Endothelial cell (in vitro differentiated cells): ENCODE data around the gene CAMK1D. TPM values are rescaled to one million over a fixed set of nuclear protein-coding genes. Genes with fewer than 3 reads are reported as not detected.
"Not testable (repeated sequence)": the region's sequence is repeated elsewhere in the genome, so short reads cannot be mapped to it uniquely, and the experiment has no call there.

Experiments used
- DNase-seq: peaks from one replicate; pipeline ENCODE4 v3.0.0; 2021; ENCODE audit warnings: low spot score
- H3K27ac Mint-ChIP-seq: one replicate; pipeline ENCODE4 v1.8.0; 2021; ENCODE audit warnings: mixed read lengths, inconsistent platforms; ENCODE audit not compliant: unreplicated experiment
- H3K27me3 Mint-ChIP-seq: one replicate; pipeline ENCODE4 v1.8.0; 2021; ENCODE audit warnings: mild to moderate bottlenecking, moderate library complexity, mixed read lengths, inconsistent platforms; ENCODE audit not compliant: unreplicated experiment
- H3K36me3 Mint-ChIP-seq: one replicate; pipeline ENCODE4 v1.8.0; 2021; ENCODE audit warnings: mild to moderate bottlenecking, low read depth, mixed read lengths, inconsistent platforms; ENCODE audit not compliant: unreplicated experiment
- H3K4me1 Mint-ChIP-seq: one replicate; pipeline ENCODE4 v1.8.0; 2021; ENCODE audit warnings: mild to moderate bottlenecking, mixed read lengths, inconsistent platforms; ENCODE audit not compliant: unreplicated experiment
- H3K4me3 Mint-ChIP-seq: one replicate; pipeline ENCODE4 v1.8.0; 2021; ENCODE audit warnings: mild to moderate bottlenecking, mixed read lengths, inconsistent platforms; ENCODE audit not compliant: unreplicated experiment
- H3K9me3 Mint-ChIP-seq: one replicate; pipeline ENCODE4 v1.8.0; 2021; ENCODE audit warnings: mixed read lengths, inconsistent platforms; ENCODE audit not compliant: unreplicated experiment
- CTCF ChIP-seq: fragments of 200-600 bp; sonication (generic); IDR thresholded peaks from one replicate; pipeline ENCODE4 v1.5.0; 2021; ENCODE audit warnings: antibody characterized with exemption; ENCODE audit not compliant: unreplicated experiment
- total RNA-seq: library from RNA; stranded (reverse); fragmentation: NEBNext Ultra II Directional; extraction: Animal tissue kit (Norgen Biotek cat#: 25700); gene quantifications from one replicate; pipeline ENCODE4 v1.2.1, GENCODE V29; 2021; ENCODE audit not compliant: unreplicated experiment

The CAMK1D gene
- total RNA-seq, 1 donor from 2014 or later = 4.1 TPM

- H3K4me1 Mint-ChIP-seq = no peaks in the 10 kb centered on the region
- no peak overlapping the region for H3K27ac Mint-ChIP-seq
Observed at GRCh38 chr10:12740813-12741212, 391.5 kb downstream of the CAMK1D start.

GRCh38 chr10:12741360-12741804, 392.0 kb downstream of the CAMK1D start:
- Mint-ChIP-seq H3K4me1 (no peaks in the 10 kb centered on the region), H3K9me3 (no peaks in the 10 kb centered on the region), H3K27me3 (no peaks in the 10 kb centered on the region), H3K27ac (no peak overlapping the region), H3K4me3 (no peak overlapping the region), H3K36me3 (no peaks in the 10 kb centered on the region)
- no peak for TF ChIP-seq CTCF
- no peak for DNase-seq

More at GRCh38 chr10:12740813-12741212, 391.5 kb downstream of the CAMK1D start:
- Mint-ChIP-seq H3K4me3 (no peak overlapping the region), H3K9me3 (no peaks in the 10 kb centered on the region), H3K36me3 (no peaks in the 10 kb centered on the region), H3K27me3 (no peaks in the 10 kb centered on the region)
- no peak for TF ChIP-seq CTCF
- DNase-seq = no peak

- no peak for DNase-seq
- H3K27ac Mint-ChIP-seq = no peak overlapping the region
- H3K4me3 Mint-ChIP-seq = no peak overlapping the region
- TF ChIP-seq CTCF = no peak
- no peaks in the 10 kb centered on the region for H3K36me3 Mint-ChIP-seq
- no peaks in the 10 kb centered on the region for H3K4me1 Mint-ChIP-seq
- H3K27me3 Mint-ChIP-seq = no peaks in the 10 kb centered on the region
- no peaks in the 10 kb centered on the region for H3K9me3 Mint-ChIP-seq
Observed at GRCh38 chr10:12742771-12743170, 393.4 kb downstream of the CAMK1D start.

GRCh38 chr10:12743466-12743865, 394.1 kb downstream of the CAMK1D start:
- H3K27me3 Mint-ChIP-seq, H3K4me3 Mint-ChIP-seq, H3K9me3 Mint-ChIP-seq, H3K27ac Mint-ChIP-seq, H3K4me1 Mint-ChIP-seq, DNase-seq, H3K36me3 Mint-ChIP-seq: not testable (repeated sequence)

- no peak overlapping the region for H3K27ac Mint-ChIP-seq
- no peaks in the 10 kb centered on the region for H3K9me3 Mint-ChIP-seq
- no peak for DNase-seq
- no peaks in the 10 kb centered on the region for H3K36me3 Mint-ChIP-seq
- H3K4me1 Mint-ChIP-seq = no peaks in the 10 kb centered on the region
- H3K27me3 Mint-ChIP-seq = no peaks in the 10 kb centered on the region
- TF ChIP-seq CTCF = no peak
- no peak overlapping the region for H3K4me3 Mint-ChIP-seq
Observed at GRCh38 chr10:12743941-12744340, 394.6 kb downstream of the CAMK1D start.

GRCh38 chr10:12748186-12748585, 398.8 kb downstream of the CAMK1D start:
- Mint-ChIP-seq H3K4me1 (no peaks in the 10 kb centered on the region), H3K9me3 (no peaks in the 10 kb centered on the region), H3K27me3 (peaks cover 7% of the 10 kb centered on the region), H3K4me3 (no peak overlapping the region), H3K36me3 (no peaks in the 10 kb centered on the region), H3K27ac (no peak overlapping the region)
- DNase-seq = no peak
- TF ChIP-seq CTCF = no peak
